Type B pancreatic cell (in vitro differentiated cells): Measurements from ENCODE around the gene PPP1R9A. TPM values are rescaled to one million over a fixed set of nuclear protein-coding genes. Genes with fewer than 3 reads are reported as not detected.

ENCODE experiments used
- DNase-seq: peaks from one replicate; pipeline ENCODE4 v3.0.0; 2021; ENCODE audit warnings: mixed read lengths; ENCODE audit not compliant: unreplicated experiment; ENCODE audit errors: extremely low spot score
- H3K27ac Mint-ChIP-seq: 2 replicates; pipeline ENCODE4 v1.8.0; 2021; ENCODE audit warnings: mild to moderate bottlenecking, mixed read lengths
- H3K27me3 Mint-ChIP-seq: 2 replicates; pipeline ENCODE4 v1.8.0; 2021; ENCODE audit warnings: mixed read lengths
- H3K36me3 Mint-ChIP-seq: 2 replicates; pipeline ENCODE4 v1.8.0; 2021; ENCODE audit warnings: mixed read lengths
- H3K4me1 Mint-ChIP-seq: one replicate; pipeline ENCODE4 v1.8.0; 2021; ENCODE audit warnings: mixed read lengths; ENCODE audit not compliant: unreplicated experiment
- H3K4me3 Mint-ChIP-seq: 2 replicates; pipeline ENCODE4 v1.8.0; 2021; ENCODE audit warnings: mild to moderate bottlenecking, mixed read lengths
- H3K9me3 Mint-ChIP-seq: 2 replicates; pipeline ENCODE4 v1.8.0; 2021; ENCODE audit warnings: mixed read lengths
- total RNA-seq: library from RNA; stranded (reverse); gene quantifications from 2 replicates; pipeline ENCODE4 v1.2.1, GENCODE V29; 2021; ENCODE audit warnings: low replicate concordance
- TF ChIP-seq, protein P1 (sequence below): fragments of 200-600 bp; sonication (generic); conservative IDR thresholded peaks from 2 replicates; pipeline ENCODE4 v1.5.0; 2021; ENCODE audit warnings: antibody characterized with exemption, mild to moderate bottlenecking

Gene PPP1R9A
- total RNA-seq, 1 donor from 2014 or later, result 21.3 TPM

DNA sequence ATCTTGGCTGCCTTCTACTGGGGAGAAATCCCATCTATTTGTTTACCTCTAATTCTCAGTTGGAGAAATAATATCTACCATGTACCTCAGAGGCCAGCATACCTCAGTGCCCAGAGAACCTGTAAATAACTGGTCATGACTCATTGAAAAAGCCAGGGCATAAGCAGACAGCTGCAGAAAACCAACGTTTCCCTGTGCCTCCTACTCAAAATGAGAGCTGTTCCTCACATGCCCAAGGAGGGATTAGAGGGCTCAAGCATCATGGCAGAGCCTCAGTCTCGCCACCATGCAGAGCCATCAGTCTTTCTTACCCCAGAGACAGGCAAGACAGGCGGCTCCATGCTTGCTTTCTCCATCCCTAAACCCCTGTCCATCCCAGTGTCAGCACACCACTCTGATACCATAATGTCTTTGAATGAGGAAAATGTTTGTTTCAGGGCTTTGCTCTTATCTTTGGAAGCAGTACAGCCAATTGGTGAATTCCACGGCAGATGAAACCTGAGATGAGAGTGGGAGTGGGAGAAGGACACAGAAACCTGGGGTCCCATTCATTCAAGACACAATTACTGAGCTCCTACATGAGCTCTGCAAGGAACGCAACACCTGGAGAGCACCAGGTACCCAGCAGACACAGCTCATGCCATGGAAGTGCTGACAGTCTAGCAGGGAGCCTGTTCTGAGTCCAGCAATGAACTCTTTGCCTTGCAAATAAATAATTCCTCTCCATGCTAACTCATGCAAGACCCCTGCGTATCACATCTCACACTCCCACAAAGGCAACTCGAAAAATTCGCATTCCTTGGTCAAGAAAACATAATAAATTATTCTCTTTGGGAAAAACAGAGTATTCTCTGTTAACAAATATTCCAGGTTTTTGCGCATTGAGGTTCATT is 395.9 kb downstream of the PPP1R9A start:
- no peak for DNase-seq

DNA sequence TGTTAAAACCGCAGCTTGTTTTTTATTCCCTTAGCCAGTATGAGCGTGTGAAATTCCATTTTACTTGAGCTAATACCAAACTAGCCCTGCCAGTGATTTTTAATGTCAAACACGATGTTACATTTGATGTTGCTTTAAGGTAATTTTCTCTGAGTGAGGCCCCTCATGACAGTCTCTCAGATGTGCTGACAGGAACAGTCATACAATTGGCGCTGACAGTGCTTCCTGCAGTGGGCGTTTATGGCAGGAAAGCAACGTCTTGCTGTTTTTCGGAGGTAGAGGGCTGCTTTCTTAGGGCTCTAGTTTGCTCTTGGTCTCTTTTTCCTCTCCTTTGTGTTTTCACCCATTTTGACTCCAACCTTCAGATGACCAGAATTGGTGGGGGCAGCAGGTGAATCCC is 397.6 kb downstream of the PPP1R9A start:
- H3K4me3 Mint-ChIP-seq, result no peak overlapping the region
- TF ChIP-seq, protein P1, sequence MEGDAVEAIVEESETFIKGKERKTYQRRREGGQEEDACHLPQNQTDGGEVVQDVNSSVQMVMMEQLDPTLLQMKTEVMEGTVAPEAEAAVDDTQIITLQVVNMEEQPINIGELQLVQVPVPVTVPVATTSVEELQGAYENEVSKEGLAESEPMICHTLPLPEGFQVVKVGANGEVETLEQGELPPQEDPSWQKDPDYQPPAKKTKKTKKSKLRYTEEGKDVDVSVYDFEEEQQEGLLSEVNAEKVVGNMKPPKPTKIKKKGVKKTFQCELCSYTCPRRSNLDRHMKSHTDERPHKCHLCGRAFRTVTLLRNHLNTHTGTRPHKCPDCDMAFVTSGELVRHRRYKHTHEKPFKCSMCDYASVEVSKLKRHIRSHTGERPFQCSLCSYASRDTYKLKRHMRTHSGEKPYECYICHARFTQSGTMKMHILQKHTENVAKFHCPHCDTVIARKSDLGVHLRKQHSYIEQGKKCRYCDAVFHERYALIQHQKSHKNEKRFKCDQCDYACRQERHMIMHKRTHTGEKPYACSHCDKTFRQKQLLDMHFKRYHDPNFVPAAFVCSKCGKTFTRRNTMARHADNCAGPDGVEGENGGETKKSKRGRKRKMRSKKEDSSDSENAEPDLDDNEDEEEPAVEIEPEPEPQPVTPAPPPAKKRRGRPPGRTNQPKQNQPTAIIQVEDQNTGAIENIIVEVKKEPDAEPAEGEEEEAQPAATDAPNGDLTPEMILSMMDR, result no peak
- no peak overlapping the region for H3K27ac Mint-ChIP-seq
- no peaks in the 10 kb centered on the region for H3K9me3 Mint-ChIP-seq
- DNase-seq, result no peak
- no peaks in the 10 kb centered on the region for H3K36me3 Mint-ChIP-seq
- no peaks in the 10 kb centered on the region for H3K27me3 Mint-ChIP-seq
- peaks cover 21% of the 10 kb centered on the region for H3K4me1 Mint-ChIP-seq

More for the DNA sequence above, 395.9 kb downstream of the PPP1R9A start:
- H3K27me3 Mint-ChIP-seq, result no peaks in the 10 kb centered on the region
- H3K9me3 Mint-ChIP-seq, result no peaks in the 10 kb centered on the region
- no peaks in the 10 kb centered on the region for H3K36me3 Mint-ChIP-seq
- H3K4me3 Mint-ChIP-seq, result no peak overlapping the region
- H3K4me1 Mint-ChIP-seq, result peaks cover 14% of the 10 kb centered on the region
- H3K27ac Mint-ChIP-seq, result no peak overlapping the region
- TF ChIP-seq, protein P1, result no peak

DNA sequence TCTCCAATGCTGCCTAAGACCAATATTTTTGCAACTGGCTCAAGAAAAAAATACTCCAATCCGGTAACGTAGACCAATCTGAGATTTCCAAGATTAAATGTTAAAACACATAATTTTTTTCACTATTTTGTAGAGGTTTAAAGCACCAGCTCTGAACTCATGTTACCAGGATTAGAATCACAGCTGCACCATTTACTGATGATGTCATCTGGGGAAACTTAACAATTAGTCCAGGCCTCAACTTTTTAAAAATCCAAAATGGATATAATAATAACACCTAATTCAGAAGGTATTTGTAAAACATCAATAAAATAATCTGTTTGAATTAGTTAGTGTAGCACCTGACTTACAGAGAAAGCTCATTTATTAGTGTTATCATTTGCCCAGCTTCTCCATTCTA is 402.6 kb downstream of the PPP1R9A start:
- Mint-ChIP-seq H3K4me1 (peaks cover 14% of the 10 kb centered on the region), H3K27me3 (no peaks in the 10 kb centered on the region), H3K9me3 (no peaks in the 10 kb centered on the region), H3K27ac (no peak overlapping the region), H3K36me3 (peaks cover 4% of the 10 kb centered on the region), H3K4me3 (no peak overlapping the region)
- TF ChIP-seq, protein P1, result no peak
- DNase-seq, result no peak

DNA sequence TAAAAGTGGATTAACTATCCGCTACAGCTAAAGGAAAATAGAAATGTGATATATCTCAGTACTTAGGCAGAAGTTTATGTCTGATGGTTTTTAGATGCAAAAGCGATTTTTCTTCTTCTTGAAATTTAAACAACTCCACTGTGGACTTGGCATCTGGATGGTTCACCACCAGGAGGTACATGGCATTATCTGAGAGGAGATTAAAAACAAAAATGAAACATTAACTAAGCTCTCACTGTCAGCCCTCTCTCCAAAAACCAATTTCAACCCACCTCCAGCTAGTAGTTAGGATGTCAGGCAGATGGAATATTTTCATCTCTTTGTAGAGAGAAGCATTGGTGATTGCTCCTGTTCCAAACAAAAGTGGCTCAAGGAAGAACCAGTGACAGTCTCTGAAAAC is 404.0 kb downstream of the PPP1R9A start:
- no peak overlapping the region for H3K4me3 Mint-ChIP-seq
- no peak for DNase-seq
- H3K9me3 Mint-ChIP-seq, result peaks cover 6% of the 10 kb centered on the region
- H3K27ac Mint-ChIP-seq, result no peak overlapping the region
- H3K36me3 Mint-ChIP-seq, result peaks cover 4% of the 10 kb centered on the region
- H3K27me3 Mint-ChIP-seq, result no peaks in the 10 kb centered on the region
- peaks cover 14% of the 10 kb centered on the region for H3K4me1 Mint-ChIP-seq
- TF ChIP-seq, protein P1, result no peak

DNA sequence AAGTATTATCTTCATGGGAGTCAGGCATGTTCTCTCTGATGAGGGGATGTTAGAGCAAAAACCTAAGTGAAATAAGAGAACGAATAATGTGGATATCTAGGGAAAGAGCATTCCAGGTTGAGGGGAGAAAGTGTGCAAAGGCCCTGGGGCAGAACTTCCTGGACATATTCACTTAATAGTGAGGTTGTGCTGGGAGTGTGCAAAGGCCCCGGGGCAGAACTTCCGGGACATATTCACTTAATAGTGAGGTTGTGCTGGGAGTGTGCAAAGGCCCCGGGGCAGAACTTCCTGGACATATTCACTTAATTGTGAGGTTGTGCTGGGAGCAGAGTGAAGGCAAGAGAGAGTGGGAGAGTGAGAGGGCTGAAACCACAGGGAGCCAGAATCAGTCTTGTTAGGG is 405.2 kb downstream of the PPP1R9A start:
- Mint-ChIP-seq H3K9me3 (peaks cover 6% of the 10 kb centered on the region), H3K27ac (no peak overlapping the region), H3K4me1 (peaks cover 13% of the 10 kb centered on the region), H3K27me3 (no peaks in the 10 kb centered on the region), H3K36me3 (peaks cover 4% of the 10 kb centered on the region), H3K4me3 (no peak overlapping the region)
- DNase-seq, result no peak
- TF ChIP-seq, protein P1, result no peak
